GM12874 (cell line): ENCODE measurements around the gene EDN1.

Experiments used
- TF ChIP-seq, protein P1 (sequence below): IDR thresholded peaks from 2 replicates; pipeline ENCODE4 v1.5.1; 2011; ENCODE audit warnings: low read depth, mild to moderate bottlenecking, control low read depth, low read length, moderate library complexity; ENCODE audit not compliant: insufficient read depth

The EDN1 gene

DNA sequence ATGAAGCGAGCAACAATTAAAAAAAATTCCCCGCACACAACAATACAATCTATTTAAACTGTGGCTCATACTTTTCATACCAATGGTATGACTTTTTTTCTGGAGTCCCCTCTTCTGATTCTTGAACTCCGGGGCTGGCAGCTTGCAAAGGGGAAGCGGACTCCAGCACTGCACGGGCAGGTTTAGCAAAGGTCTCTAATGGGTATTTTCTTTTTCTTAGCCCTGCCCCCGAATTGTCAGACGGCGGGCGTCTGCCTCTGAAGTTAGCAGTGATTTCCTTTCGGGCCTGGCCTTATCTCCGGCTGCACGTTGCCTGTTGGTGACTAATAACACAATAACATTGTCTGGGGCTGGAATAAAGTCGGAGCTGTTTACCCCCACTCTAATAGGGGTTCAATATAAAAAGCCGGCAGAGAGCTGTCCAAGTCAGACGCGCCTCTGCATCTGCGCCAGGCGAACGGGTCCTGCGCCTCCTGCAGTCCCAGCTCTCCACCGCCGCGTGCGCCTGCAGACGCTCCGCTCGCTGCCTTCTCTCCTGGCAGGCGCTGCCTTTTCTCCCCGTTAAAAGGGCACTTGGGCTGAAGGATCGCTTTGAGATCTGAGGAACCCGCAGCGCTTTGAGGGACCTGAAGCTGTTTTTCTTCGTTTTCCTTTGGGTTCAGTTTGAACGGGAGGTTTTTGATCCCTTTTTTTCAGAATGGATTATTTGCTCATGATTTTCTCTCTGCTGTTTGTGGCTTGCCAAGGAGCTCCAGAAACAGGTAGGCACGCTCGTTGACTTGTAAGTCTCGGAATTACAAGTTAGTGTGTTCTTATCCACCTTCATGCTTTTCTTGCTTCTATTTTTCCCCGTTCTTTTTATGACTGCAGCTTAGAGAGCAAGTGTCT, at the start of gene EDN1:
Gene EDN1, plus strand, starts transcription at position 429 of the 888 bp plus-strand sequence. Its CDS starts 269 bp downstream, at position 698.
- TF ChIP-seq, protein P1, sequence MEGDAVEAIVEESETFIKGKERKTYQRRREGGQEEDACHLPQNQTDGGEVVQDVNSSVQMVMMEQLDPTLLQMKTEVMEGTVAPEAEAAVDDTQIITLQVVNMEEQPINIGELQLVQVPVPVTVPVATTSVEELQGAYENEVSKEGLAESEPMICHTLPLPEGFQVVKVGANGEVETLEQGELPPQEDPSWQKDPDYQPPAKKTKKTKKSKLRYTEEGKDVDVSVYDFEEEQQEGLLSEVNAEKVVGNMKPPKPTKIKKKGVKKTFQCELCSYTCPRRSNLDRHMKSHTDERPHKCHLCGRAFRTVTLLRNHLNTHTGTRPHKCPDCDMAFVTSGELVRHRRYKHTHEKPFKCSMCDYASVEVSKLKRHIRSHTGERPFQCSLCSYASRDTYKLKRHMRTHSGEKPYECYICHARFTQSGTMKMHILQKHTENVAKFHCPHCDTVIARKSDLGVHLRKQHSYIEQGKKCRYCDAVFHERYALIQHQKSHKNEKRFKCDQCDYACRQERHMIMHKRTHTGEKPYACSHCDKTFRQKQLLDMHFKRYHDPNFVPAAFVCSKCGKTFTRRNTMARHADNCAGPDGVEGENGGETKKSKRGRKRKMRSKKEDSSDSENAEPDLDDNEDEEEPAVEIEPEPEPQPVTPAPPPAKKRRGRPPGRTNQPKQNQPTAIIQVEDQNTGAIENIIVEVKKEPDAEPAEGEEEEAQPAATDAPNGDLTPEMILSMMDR: peak; percentile 58

DNA sequence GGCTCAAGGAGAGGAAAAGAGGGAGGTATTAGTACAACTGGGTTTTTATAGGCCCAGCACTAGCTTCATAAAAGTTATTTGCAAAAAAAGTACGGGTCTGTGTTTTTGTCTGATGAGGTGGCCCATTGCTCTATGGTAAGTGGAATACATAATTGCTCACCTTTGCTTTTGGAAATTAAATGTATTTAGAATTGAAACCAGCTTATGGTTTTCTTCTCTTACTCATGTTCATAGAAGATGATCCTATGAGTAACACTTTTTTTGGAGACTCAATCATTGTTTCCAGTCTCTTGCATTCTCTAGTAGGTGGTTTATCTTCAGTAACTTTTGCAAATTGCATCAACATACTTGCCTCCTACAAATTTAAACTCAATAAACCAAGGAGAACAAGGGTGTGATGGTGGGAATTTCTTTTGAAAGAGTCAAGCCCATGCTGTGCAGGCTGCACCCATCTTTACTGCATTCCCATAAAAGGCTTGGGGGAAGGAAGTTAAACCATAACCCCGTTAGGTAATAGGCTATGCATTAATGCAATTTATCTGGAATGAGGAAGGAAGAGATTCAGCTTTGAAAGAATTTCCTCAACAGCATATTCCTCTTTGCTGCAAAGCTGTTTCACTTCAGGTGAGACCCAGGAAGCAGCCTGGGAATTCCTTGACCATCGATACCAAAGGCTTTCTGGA, 48.5 kb upstream of the EDN1 start:
- TF ChIP-seq, protein P1: no peak

DNA sequence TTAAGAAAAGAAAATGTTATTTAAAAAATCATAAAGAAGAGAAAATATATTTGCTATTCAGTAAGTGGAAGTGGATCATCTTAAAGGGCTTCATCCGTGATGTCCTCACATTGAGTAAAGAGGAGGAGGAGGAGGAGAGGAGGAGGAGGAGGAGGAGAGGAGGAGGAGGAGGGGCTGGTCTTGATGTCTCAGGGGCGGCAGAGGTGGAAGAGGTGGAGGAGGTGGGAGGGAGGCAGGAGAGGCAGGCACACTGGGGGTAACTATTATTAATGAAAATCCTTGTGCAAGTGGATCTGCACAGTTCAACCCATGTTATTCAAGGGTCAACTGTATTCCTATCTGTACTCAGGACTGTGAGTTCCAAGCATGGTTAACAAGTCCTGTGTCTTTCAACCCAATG, 47.0 kb upstream of the EDN1 start:
- TF ChIP-seq, protein P1: no peak

DNA sequence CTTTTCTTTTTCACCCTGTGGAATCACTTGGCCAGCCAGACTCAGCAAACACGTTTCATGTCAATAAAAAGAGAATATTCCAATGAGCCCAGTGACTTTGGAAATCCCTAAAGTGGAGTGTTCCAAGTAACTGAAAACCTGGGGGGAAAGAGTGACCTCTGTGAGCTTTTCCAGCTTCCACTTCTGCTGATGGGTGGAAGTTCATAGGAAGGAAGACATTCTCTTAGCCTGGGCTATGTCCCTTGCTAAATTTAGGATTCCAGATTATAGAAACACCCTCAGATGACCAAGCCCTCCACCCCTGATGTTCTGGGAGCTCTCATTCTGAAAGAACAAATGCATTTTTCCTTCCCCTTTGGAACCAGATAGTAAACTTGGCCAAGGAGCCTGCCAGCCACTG, 44.8 kb upstream of the EDN1 start:
- TF ChIP-seq, protein P1: no peak

DNA sequence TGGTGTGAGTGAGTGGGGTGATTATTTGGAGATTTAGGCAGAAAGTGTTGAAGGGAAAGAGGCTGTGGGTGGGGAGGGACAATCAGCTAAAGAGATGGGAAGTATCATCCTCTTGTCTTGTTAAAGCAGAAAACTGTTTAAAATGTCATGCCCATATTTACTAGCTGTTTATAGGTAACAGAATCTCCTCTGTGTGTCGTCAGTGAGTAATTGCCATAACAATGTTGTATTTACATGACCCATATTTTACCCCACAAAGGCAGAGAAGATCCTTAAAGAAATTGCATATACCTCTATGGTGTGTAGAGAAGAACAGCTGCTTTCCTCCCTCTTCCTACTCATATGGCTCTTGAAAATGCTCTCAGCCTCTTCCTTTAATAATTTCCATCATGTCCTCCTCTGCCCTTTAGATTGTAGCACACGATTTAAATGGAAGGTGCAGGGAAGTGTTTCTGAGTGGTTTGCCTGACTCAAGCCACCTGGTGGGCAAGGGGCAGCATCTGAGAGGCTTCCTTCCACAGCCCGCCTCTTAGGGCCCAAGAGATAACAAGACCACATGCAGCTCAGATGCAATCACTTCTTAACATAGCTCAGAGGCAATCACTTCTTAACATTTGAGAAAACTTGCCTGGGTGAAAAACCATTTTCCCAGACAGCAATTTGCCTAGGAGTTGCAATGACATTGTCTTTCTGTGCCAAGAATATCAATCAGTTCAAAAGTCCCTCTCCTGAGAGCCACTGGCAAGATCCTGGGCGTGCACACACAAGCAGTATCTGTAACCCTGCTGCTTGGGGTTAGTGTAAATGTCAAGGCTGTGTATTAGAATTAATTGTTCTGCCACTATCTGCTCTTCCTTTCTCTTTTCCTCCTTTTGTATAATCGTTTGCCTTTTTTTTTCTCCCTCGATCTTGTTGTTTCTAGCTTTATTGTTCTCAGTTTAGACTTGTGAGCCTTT, 44.1 kb upstream of the EDN1 start:
- TF ChIP-seq, protein P1: no peak

DNA sequence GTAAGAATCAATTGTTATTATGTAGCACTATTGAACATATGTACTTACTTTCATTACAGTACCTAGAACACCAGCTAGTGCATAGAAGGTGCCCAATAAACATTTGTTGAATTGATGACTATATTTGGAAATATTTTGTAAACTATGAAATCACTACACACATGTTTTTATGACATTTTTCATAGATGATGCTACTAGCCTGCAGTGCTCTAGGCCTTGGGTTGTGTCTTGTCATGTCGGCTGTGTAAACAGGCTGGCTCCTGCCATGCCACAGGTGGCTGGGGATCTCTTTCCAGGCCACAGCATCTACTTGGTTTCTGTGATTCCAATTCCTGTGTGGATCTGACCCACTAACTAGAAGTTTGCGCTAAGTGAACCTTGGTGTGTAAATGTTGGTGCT, 43.3 kb upstream of the EDN1 start:
- TF ChIP-seq, protein P1: no peak
